ENCODE results near the gene TJAP1.

DNA sequence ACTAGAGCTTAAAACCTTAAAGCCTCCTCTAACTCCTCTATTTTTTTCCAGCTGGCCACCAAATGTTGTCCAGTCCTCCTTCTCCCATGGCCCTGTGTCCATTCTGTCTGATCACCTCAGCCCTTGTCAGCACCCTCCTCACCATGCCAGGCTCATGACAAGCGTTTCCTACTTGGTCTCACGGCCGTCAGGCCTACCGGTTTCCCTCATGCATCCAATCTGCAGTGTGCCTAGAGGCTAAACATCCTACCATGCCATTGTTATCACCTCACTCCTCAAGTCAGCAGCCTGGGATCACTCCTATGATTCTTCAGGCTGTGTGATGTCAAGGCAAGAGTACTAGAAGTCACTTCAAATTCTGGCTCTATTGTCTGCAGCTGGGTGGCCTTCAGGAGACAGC lies 9.6 kb upstream of the TJAP1 start:
- TF ChIP-seq CTCF (conservative IDR thresholded peaks at IDR 0.05): no peak
- no peak for TF ChIP-seq ZFX (IDR thresholded peaks at IDR 0.05)

Measured in C4-2B (cell line).